Mucosa of stomach (tissue), 1 donor: ENCODE results near the gene FAM171A2.

Experiments used
- H3K27me3 ChIP-seq: one replicate; pipeline ENCODE4 v1.7.0; 2013; ENCODE audit warnings: mild to moderate bottlenecking, low read length; ENCODE audit not compliant: control insufficient read depth, insufficient read depth
- H3K36me3 ChIP-seq: one replicate; pipeline ENCODE4 v1.7.0; 2013; ENCODE audit warnings: low read length; ENCODE audit not compliant: control insufficient read depth, insufficient read depth
- H3K4me1 ChIP-seq: one replicate; pipeline ENCODE4 v1.7.0; 2013; ENCODE audit warnings: mild to moderate bottlenecking, low read length; ENCODE audit not compliant: control insufficient read depth, insufficient read depth
- H3K4me3 ChIP-seq: one replicate; pipeline ENCODE4 v1.7.0; 2013; ENCODE audit warnings: low read length
- H3K9ac ChIP-seq: one replicate; pipeline ENCODE4 v1.7.0; 2013; ENCODE audit warnings: mild to moderate bottlenecking, low read length, moderate library complexity
- H3K9me3 ChIP-seq: one replicate; pipeline ENCODE4 v1.7.0; 2013; ENCODE audit warnings: mild to moderate bottlenecking, low read length, moderate library complexity; ENCODE audit not compliant: control insufficient read depth
- donor health status: Pancreatic carcinoma.

FAM171A2 gene

DNA sequence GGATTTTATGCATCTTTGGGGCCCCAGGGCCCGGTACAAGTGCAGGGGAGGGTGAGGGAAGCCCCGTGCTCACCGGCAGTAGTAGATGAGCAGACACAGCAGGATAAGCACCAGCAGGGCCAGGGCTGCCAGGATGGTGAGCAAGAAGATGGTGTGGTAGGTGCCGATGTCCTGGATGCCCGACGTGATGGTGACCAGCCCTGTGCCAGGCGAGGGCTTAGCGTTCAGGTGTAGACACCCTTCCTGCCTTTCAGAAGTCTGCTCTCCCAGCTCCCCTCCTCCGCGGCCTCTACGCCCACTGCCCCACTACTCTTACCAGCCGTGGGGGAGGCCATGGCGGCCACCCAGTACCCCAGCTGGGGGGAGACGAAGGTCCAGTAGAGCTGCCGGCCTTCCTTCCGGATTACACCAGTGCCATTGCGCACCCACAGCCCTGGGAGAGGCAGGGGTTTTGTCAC is 8.0 kb downstream of the FAM171A2 start:
- Histone ChIP-seq H3K4me3 (no peak overlapping the region), H3K4me1 (peaks cover 5% of the 10 kb centered on the region), H3K36me3 (peaks cover 5% of the 10 kb centered on the region), H3K9ac (no peak overlapping the region), H3K9me3 (no peaks in the 10 kb centered on the region), H3K27me3 (peaks cover 3% of the 10 kb centered on the region)

GRCh38 chr17:44354582-44355561 is 8.8 kb downstream of the FAM171A2 start:
- Histone ChIP-seq H3K9me3 (no peaks in the 10 kb centered on the region), H3K36me3 (peaks cover 10% of the 10 kb centered on the region), H3K9ac (no peak overlapping the region), H3K4me1 (peaks cover 5% of the 10 kb centered on the region), H3K27me3 (no peaks in the 10 kb centered on the region), H3K4me3 (no peak overlapping the region)

GRCh38 chr17:44353672-44354331 is 9.9 kb downstream of the FAM171A2 start:
- Histone ChIP-seq H3K9ac (no peak overlapping the region), H3K9me3 (no peaks in the 10 kb centered on the region), H3K27me3 (no peaks in the 10 kb centered on the region), H3K36me3 (peaks cover 10% of the 10 kb centered on the region), H3K4me1 (peaks cover 5% of the 10 kb centered on the region), H3K4me3 (no peak overlapping the region)

- Histone ChIP-seq H3K9ac (no peak overlapping the region), H3K4me1 (peaks cover 5% of the 10 kb centered on the region), H3K36me3 (peaks cover 10% of the 10 kb centered on the region), H3K27me3 (no peaks in the 10 kb centered on the region), H3K4me3 (no peak overlapping the region), H3K9me3 (no peaks in the 10 kb centered on the region)
Observed at GRCh38 chr17:44352828-44353671, 10.6 kb downstream of the FAM171A2 start.

DNA sequence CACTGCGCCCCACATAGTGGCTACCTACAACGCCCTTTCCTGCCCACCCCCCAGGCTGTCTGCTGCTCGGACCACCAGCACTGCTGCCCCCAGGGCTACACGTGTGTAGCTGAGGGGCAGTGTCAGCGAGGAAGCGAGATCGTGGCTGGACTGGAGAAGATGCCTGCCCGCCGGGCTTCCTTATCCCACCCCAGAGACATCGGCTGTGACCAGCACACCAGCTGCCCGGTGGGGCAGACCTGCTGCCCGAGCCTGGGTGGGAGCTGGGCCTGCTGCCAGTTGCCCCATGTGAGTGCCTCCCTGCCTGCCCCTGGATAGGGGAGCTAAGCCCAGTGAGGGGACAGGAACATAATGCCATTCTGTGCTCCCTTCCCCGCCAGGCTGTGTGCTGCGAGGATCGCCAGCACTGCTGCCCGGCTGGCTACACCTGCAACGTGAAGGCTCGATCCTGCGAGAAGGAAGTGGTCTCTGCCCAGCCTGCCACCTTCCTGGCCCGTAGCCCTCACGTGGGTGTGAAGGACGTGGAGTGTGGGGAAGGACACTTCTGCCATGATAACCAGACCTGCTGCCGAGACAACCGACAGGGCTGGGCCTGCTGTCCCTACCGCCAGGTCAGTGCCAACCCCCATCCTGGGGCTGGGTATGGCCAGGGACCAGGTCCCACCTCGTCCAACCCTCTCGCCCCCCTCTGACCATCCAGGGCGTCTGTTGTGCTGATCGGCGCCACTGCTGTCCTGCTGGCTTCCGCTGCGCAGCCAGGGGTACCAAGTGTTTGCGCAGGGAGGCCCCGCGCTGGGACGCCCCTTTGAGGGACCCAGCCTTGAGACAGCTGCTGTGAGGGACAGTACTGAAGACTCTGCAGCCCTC is 11.5 kb downstream of the FAM171A2 start:
- no peaks in the 10 kb centered on the region for H3K9me3 ChIP-seq
- H3K27me3 ChIP-seq: no peaks in the 10 kb centered on the region
- H3K9ac ChIP-seq: no peak overlapping the region
- H3K4me3 ChIP-seq: no peak overlapping the region
- peaks cover 5% of the 10 kb centered on the region for H3K4me1 ChIP-seq
- H3K36me3 ChIP-seq: peaks cover 10% of the 10 kb centered on the region

DNA sequence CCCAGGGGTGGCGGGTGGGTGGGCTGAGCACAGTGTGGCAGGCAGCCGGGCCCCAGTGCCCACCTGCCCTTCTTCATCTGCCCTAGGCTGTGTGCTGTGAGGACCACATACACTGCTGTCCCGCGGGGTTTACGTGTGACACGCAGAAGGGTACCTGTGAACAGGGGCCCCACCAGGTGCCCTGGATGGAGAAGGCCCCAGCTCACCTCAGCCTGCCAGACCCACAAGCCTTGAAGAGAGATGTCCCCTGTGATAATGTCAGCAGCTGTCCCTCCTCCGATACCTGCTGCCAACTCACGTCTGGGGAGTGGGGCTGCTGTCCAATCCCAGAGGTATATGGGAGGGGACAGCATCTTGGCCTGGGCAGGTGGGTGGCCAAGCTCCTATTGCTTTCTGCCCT is 12.2 kb downstream of the FAM171A2 start:
- H3K36me3 ChIP-seq: peaks cover 10% of the 10 kb centered on the region
- no peak overlapping the region for H3K4me3 ChIP-seq
- H3K27me3 ChIP-seq: no peaks in the 10 kb centered on the region
- peaks cover 8% of the 10 kb centered on the region for H3K4me1 ChIP-seq
- no peaks in the 10 kb centered on the region for H3K9me3 ChIP-seq
- no peak overlapping the region for H3K9ac ChIP-seq

DNA sequence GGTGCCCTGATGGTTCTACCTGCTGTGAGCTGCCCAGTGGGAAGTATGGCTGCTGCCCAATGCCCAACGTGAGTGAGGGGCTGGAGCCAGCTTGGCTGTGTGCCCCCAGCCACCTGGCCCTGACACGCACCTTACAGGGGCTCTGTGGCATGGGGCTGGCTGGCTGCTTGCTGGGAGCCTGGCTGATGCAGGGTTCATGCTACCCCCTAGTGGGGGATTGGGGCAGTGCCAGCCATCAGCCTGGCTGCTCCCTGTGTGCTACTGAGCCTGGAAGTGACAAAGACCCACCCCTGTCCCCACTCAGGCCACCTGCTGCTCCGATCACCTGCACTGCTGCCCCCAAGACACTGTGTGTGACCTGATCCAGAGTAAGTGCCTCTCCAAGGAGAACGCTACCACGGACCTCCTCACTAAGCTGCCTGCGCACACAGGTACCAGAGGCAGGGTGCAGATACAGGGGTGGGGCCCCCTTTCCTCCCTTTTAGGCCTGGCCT is 12.9 kb downstream of the FAM171A2 start:
- Histone ChIP-seq H3K27me3 (no peaks in the 10 kb centered on the region), H3K4me3 (no peak overlapping the region), H3K9me3 (no peaks in the 10 kb centered on the region)

DNA sequence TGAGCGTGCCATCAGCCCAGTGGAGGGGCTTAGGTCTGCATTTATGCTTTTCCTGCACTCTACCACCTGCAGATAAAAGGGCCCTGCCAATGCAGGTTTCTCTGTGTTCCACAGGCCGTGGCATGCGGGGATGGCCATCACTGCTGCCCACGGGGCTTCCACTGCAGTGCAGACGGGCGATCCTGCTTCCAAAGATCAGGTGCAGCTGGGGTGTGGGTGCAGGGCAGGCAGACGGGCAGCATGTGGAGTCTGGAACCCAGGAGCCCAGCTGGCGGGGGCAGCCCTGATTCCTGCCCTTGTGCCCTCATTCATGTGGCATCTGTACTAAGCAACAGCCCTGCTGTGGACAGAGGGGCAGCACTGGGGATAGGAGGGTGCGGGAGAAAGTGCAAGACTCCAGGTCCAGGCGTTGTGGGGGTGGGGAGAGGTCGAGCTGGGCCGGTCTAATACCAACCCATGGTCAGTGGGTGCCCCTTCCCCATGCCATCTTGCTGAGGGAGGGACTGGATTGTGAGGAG is 14.0 kb downstream of the FAM171A2 start:
- H3K36me3 ChIP-seq: peaks cover 10% of the 10 kb centered on the region
- H3K9me3 ChIP-seq: no peaks in the 10 kb centered on the region
- H3K9ac ChIP-seq: no peak overlapping the region
- peaks cover 16% of the 10 kb centered on the region for H3K4me1 ChIP-seq
- H3K27me3 ChIP-seq: no peaks in the 10 kb centered on the region
- no peak overlapping the region for H3K4me3 ChIP-seq

More for the DNA sequence above, 12.9 kb downstream of the FAM171A2 start:
- Histone ChIP-seq H3K4me1 (peaks cover 14% of the 10 kb centered on the region), H3K9ac (no peak overlapping the region), H3K36me3 (peaks cover 10% of the 10 kb centered on the region)

GRCh38 chr17:44348988-44349364 is 14.7 kb downstream of the FAM171A2 start:
- no peaks in the 10 kb centered on the region for H3K27me3 ChIP-seq
- peaks cover 10% of the 10 kb centered on the region for H3K36me3 ChIP-seq
- H3K9me3 ChIP-seq: no peaks in the 10 kb centered on the region
- no peak overlapping the region for H3K4me3 ChIP-seq
- H3K4me1 ChIP-seq: peaks cover 20% of the 10 kb centered on the region
- no peak overlapping the region for H3K9ac ChIP-seq

- Histone ChIP-seq H3K9ac (no peak overlapping the region), H3K36me3 (peaks cover 10% of the 10 kb centered on the region), H3K27me3 (no peaks in the 10 kb centered on the region), H3K4me3 (no peak overlapping the region), H3K9me3 (no peaks in the 10 kb centered on the region), H3K4me1 (peaks cover 17% of the 10 kb centered on the region)
Observed at GRCh38 chr17:44348234-44348987, 15.2 kb downstream of the FAM171A2 start.
